GM19438 (cell line): ENCODE results near the gene ABCC3.
"Not testable (repeated sequence)": the region's sequence is repeated elsewhere in the genome, so short reads cannot be mapped to it uniquely, and the experiment has no call there.

Source experiments
- ATAC-seq: cut with Tn5 transposase; IDR thresholded peaks from one replicate; pipeline ENCODE4 v1.9.1; 2021; ENCODE audit warnings: low read depth; ENCODE audit not compliant: unreplicated experiment

ABCC3 gene

GRCh38 chr17:50697663-50698272 lies 63.1 kb downstream of the ABCC3 start:
- ATAC-seq = no peak

DNA sequence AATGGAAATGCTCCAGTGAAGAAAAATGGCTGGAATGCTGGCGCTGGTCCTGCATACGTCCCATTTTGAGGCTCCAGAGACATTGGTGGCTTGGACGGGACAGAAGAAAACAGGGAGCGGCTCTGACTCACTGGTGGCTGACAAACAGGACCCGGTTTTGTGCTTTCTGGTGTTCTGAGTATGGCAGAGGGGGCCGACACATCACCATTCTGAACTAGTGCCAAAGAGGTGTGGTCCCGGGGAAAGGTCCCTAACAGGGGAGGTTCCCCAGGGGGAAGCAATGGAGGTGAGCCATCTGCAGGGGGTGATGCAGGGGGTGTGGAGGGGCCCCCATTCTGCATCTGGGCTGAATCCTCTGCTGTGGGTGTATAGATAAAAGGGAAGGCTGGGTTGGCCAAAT lies 64.7 kb downstream of the ABCC3 start:
- ATAC-seq = no peak

DNA sequence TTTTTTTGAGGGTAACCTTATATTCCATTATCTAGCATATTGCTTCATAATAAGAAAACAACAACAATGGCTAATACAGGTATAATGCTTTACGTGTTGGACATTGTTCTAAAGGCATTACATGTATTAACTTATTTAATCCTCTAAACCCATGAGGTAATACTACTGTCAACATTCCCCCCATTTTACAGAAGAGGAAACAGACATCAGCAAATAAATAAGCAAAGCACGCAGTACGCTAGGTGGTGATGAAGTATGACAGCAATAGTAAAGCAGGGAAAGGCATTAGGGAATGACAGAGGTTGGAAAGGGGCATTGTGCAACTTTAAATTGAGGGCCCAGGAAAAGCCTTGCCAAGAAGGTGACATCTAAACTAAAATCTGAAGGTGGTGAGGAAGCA lies 68.5 kb downstream of the ABCC3 start:
- no peak for ATAC-seq

GRCh38 chr17:50707289-50708049 lies 72.8 kb downstream of the ABCC3 start, which contains the start of gene ANKRD40:
ANKRD40 (minus strand) TSS chr17:50707914; CDS start chr17:50707654, 260 bp downstream.
- peak; percentile 60 for ATAC-seq

DNA sequence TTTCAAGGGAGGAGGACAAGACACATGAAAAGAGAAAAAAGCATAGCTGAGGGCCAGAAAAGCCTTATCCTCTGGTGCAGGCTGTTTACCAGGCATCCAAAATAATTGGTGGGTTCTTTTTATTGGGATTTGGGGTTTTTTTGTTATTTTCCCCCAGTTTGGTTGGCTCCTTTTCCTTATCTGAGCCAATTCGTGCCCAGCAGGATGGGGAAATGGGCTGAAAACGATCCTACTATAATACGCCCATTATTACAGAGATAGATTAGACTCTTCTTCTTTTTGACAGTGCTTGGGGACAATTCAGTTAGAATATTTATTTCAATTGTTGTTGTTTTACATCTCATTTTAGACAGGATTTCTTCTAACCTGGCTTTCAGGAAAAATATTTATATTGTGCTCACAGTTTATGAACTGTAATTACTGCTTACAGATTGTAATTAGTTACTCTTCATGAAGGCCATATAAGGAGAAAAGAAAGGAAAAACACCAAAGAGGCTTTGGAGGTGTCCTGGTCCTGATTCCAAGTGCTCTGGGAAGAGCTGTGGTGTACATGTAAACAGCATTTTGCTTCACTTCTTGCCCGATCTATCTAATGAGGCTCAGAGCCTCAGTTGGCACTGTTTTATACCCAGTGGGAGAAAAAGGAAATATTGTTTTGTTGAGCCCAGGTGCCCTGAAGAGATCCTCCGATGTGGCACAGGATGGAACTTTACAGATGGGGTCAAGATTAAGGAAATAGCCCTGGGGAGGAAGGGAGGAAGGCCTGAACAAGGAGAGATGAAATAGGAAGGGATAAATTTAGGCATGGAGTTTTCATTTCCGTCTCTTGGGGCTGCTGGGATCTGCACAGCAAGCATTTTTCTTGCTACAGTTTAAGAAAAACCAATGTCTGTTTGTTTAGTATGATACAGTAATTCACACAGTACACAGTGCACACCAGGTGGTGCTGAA lies 73.6 kb downstream of the ABCC3 start:
- ATAC-seq = no peak

DNA sequence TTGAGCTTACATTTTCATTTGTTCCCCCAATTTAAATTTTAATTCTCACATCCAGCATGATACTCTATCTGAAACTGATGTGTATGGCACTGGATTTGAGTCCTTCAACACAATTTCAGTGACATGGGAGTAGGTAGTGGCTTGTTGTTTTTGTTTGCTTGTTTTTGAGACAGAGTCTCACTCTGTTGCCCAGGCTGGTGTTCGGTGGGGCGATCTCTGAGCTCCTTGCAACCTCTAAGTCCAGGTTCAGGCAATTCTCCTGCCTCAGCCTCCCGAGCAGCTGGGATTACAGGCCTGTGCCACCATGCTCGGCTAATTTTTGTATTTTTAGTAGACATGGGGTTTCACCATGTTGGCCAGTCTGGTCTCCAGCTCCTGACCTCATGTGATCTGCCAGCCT lies 74.4 kb downstream of the ABCC3 start:
- not testable (repeated sequence) for ATAC-seq

DNA sequence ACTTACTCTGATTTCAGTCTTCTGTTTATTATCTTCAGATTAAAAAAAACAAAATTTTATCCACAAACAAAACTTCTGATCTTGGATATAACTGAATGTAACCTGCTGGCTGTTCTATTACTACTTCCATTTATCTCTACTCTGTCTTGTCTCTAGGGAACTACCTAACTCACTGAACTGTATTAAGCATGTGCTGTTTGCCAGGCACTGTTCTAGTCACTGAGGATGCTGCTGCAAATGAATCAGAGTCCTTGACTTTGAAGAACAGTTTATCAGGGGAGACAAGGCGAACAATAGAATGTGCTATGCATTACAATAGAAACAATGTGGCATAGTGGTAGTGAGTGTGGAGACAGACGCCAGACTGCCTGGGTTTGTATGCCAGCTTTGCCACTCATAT lies 75.3 kb downstream of the ABCC3 start:
- ATAC-seq = no peak

DNA sequence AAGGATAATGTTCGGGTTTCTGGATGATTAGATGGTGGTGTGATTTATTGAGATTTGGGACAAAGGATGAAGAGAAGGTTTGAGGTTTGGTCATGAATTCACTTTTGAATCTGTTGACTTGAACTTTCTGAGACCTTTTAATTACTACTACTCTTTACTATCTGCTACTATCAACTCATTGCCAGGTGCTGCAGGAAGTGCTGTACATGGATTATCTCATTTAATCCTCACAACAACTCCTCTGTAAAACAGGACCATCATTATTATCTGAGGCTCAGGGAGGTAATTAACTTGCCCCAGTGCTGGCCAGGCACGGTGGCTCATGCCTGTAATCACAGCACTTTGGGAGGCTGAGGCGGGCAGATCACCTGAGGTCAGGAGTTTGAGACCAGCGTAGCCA lies 76.0 kb downstream of the ABCC3 start:
- ATAC-seq = no peak

GRCh38 chr17:50712641-50713040 lies 78.0 kb downstream of the ABCC3 start:
- no peak for ATAC-seq

DNA sequence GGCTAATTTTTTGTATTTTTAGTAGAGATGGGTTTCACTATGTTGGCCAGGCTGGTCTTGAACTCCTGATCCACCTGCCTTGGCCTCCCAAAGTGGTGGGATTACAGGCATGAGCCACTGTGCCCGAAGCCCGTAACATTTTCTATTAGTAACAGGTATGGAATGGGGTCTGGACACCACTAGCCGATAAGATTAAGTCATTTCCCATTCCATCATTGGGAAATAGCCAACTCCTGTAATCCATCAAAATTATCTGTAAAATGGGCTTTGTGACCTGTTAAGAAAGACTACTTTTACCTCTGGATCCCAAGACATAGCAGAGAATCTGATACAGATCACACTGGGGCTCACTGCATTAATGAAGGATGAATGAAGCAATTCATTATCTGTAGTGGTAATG lies 80.8 kb downstream of the ABCC3 start:
- ATAC-seq = no peak

DNA sequence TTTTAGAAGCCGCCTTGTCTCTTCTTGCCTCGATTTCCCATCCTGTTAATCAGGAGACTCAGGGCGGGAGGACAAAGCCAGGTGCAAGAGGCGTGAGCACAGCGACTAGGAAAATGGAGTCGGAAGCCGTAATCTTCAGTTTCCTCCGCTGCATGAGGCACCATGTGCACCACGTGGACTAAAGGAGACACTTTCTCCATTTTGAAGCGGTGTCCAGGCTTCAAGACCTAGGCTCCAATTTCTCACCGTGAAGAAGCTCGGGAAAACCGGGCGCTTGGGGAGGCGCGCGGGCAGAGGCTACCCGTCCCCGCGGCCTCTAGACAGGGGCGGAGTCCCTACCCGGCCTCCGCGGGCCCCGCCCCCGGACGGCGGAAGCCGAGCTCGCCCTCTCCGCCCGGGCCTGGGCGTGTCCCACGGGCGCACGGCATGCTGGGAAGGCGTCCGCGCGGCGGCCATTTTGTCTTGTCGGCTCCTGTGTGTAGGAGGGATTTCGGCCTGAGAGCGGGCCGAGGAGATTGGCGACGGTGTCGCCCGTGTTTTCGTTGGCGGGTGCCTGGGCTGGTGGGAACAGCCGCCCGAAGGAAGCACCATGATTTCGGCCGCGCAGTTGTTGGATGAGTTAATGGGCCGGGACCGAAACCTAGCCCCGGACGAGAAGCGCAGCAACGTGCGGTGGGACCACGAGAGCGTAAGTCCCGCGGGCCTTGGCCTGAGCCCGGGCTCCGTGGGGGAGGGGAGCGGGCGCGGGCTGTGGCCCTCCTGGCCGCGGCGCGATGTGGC lies 84.7 kb downstream of the ABCC3 start, which contains the start of gene LUC7L3:
TSS of gene LUC7L3 (plus strand) at position 460 of the 780 bp plus-strand sequence. CDS start at position 590, 130 bp downstream.
- ATAC-seq = peak; percentile 80

DNA sequence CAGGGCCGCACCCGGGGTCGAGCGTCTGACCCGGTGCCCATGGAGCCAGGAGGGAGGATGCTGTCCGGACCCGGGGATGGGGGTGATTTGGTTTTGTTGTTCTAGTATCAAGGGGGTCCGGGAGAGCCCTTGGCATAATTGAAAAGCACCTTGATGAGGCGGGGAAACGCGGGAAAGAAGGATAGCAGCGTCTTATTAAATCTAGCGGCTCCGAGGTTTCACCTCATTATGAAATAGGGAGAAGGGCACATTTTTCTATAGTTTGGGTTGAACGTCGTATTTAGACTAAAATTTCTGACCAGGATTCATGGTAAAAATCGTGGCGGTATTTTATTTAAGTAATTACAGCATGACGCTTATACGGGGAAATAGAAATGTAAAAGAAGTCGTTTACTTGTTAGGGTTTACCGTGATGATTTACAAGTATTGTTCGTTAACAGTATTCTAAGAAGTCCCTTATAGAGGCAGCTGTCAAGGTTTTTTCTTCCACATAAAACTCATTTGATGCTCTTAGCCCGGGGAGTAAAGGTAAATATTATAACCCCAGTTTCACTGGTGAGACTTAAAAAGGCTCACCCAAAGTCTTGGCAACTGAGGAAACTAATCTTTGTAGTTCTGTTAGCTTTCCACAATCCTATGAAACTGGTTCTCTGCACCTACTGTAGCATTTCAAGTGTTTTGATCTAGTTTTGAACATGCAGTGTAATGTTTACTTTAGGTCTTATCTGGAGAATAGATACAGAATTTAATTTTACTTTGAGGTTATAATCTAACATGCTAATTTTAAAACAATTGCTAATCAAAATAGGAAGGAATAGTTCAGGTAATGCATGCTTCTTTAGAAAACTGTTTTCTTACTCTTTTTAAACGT lies 85.5 kb downstream of the ABCC3 start:
- ATAC-seq = no peak

DNA sequence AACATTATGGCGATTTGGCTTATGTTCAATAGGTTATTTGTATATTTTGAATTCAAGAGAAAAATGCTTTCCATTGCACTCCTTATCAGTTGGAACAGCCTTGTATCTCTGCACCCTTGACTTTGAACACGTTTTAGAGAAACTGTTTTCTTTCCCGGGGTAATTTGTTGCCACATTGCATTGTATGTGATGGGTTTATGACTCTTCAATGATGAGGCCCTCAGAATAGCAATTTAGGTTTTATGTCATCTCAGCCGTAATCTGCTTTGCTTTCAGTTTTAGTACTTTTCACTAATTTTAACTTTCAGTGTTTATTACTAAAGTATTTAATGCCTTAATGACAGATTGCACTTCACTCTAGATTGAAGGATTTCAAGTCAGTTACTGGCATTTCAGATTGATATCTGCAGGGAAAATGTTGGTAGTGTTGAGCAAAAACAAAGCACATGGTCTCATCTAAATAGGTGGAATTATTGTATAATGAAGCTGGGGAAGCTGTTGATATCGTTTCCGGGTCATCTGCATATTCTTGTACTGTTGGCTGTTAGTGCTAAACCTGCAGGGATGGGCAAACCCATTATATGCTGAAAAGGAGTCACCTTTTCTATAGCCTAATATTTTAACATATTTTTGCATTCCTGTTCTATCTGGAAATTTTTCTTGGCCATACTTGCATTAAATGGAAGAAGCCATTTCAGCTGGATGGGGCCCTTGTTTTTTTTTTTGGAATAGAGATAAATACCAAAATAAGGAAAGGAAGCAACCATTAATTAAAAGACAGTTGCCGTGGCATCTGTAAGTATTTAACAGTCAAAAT lies 86.7 kb downstream of the ABCC3 start:
- no peak for ATAC-seq

GRCh38 chr17:50722746-50723145 lies 88.1 kb downstream of the ABCC3 start:
- ATAC-seq = no peak

GRCh38 chr17:50724622-50725021 lies 89.9 kb downstream of the ABCC3 start:
- not testable (repeated sequence) for ATAC-seq

DNA sequence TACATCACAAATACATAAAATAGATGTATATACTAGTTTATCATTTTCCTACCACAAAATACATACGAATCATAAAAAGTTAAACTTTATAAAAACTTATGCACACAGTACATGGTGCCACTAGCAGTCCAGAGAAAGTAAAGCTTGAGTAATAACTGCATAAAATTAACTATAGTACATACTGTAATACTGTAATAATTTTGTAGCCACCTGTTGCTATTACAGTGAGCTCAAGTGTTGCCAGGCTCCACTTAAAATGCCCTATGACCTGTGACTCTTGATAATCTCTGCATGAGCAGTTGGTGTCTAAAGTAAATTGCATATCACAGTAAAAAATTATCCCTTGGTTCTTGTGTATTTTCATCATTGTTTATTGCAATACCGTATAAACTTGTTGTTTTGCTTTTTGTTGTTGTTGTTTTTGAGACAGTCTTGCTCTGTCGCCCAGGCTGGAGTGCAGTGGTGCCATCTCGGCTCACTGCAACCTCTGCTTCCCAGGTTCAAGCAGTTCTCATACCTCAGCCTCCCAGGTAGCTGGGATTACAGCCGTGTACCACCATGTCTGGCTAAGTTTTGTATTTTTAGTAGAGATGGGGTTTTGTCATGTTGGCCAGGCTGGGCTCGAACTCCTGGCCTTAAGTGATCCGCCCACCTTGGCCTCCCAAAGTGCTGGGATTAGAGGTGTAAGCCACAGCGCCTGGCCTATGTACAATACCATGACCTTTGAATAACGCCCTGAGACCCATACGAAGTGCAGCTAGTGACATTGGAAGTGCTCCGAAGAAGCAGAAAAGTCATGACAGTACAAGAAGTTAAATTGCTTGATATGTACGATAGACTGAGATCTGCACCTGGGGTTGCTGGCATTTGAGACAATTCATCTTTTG lies 91.3 kb downstream of the ABCC3 start:
- ATAC-seq = no peak

DNA sequence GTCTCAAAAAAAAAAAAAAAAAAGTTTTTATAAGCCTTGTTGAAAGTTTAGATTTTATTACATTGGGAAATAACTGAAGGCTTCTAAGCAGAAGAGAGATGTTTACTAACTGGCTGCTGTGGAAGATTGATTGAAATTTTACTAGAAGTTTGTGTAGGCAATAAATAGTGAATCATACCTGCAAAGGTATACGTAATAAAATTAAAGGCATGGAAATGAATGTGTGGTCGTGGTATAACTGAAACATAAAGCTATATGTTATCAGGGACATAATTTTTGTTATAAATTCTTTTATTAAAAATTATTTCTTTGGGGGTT lies 93.4 kb downstream of the ABCC3 start:
- ATAC-seq = no peak
